HepG2 (cell line): Measurements from ENCODE around the gene KIF26B. TPM values are rescaled to one million over a fixed set of nuclear protein-coding genes. Genes with fewer than 3 reads are reported as not detected.

Experiments used
- ATAC-seq: fragments of 200-7000 bp; cut with Tn5 transposase; 3 replicates; pipeline ENCODE4 v1.9.1; 2020; ENCODE audit warnings: mild to moderate bottlenecking, moderate library complexity
- BruUV-seq: library from RNA; stranded (reverse); fragments of 400-500 nt; replicated peaks from 2 replicates; lab custom pipeline; 2021; lab: Mats Ljungman, UMichigan
- CTCF ChIA-PET: fragments of 300-600 bp; formaldehyde crosslinking; extraction: SDS; loops from one replicate; lab custom pipeline; 2021; ENCODE audit warnings: low total read pairs, inconsistent platforms, low intra/inter-chr PET ratio; lab: Yijun Ruan, JAX
- POLR2A ChIA-PET: fragments of 350-600 bp; sonication (Branson Sonifier 250); formaldehyde crosslinking; loops from one replicate; lab custom pipeline; 2020; ENCODE audit warnings: antibody characterized with exemption, inconsistent platforms; lab: Yijun Ruan, JAX
- DNase-seq: peaks from one replicate; pipeline ENCODE4 v3.0.0-alpha.2; 2015; ENCODE audit warnings: low spot score
- FAIRE-seq: peaks from 3 replicates; lab custom pipeline; 2011; peaks lifted over from hg19 to GRCh38; lab: Jason Lieb, UNC
- H2AFZ ChIP-seq: one replicate; pipeline ENCODE4 v1.6.1; 2011; ENCODE audit warnings: low read length, inconsistent platforms
- H3K27ac ChIP-seq: fragments of 300-600 bp; 3 replicates; pipeline ENCODE4 v1.8.0; 2011; ENCODE audit warnings: mixed run types, mild to moderate bottlenecking, mixed read lengths, low read length, inconsistent platforms; ENCODE audit not compliant: insufficient read depth; ENCODE audit errors: extremely low read length
- H3K27me3 ChIP-seq, 2 experiments: fragments of 200-600 bp in 1 of 2; 2 replicates in 1 of 2; 3 replicates in 1 of 2; pipeline versions ENCODE4 v1.6.0 to v1.8.0; 2011; ENCODE audit warnings: low read length in 2 of 2, mild to moderate bottlenecking in 2 of 2, moderate library complexity in 2 of 2, inconsistent platforms in 1 of 2; ENCODE audit not compliant: insufficient read depth in 2 of 2, control insufficient read depth in 1 of 2
- H3K36me3 ChIP-seq, 2 experiments: fragments of 200-600 bp in 1 of 2; replicated peaks in 1 of 2; 2 replicates in 1 of 2; 3 replicates in 1 of 2; pipeline versions ENCODE4 v1.5.1 to v1.8.0; 2011; ENCODE audit warnings: low read length in 2 of 2, inconsistent platforms in 1 of 2; ENCODE audit not compliant: insufficient read depth in 2 of 2, control insufficient read depth in 1 of 2
- H3K4me1 ChIP-seq: 2 replicates; pipeline ENCODE4 v1.5.1; 2012; ENCODE audit warnings: low read length, inconsistent platforms; ENCODE audit not compliant: insufficient read depth
- H3K4me2 ChIP-seq: 2 replicates; pipeline ENCODE4 v1.6.0; 2011; ENCODE audit warnings: low read depth, low read length, inconsistent platforms
- H3K4me3 ChIP-seq, 3 experiments: fragments of 200-600 bp in 1 of 3; sonication (generic), shearing (Covaris generic) in 1 of 3; replicated peaks in 1 of 3; 2 replicates each; pipeline ENCODE4 v1.5.1; 2011 to 2016; ENCODE audit warnings: low read length in 3 of 3, inconsistent platforms in 2 of 3, low read depth in 2 of 3, mild to moderate bottlenecking in 2 of 3, control low read depth in 1 of 3, mixed read lengths in 1 of 3; ENCODE audit not compliant: insufficient read depth in 1 of 3
- H3K79me2 ChIP-seq: one replicate; pipeline ENCODE4 v1.6.1; 2011; ENCODE audit warnings: low read length, inconsistent platforms; ENCODE audit not compliant: insufficient read depth
- H3K9ac ChIP-seq: 2 replicates; pipeline ENCODE4 v1.6.0; 2011; ENCODE audit warnings: mild to moderate bottlenecking, low read depth, low read length, inconsistent platforms; ENCODE audit not compliant: insufficient read depth
- H3K9me3 ChIP-seq: 2 replicates; pipeline ENCODE4 v1.5.1; 2012; ENCODE audit warnings: mild to moderate bottlenecking, low read length
- H4K20me1 ChIP-seq: 2 replicates; pipeline ENCODE4 v1.6.0; 2011; ENCODE audit warnings: inconsistent platforms, mild to moderate bottlenecking, low read length, moderate library complexity; ENCODE audit not compliant: insufficient read depth
- CERS6 ChIP-seq: sonication (generic); formaldehyde crosslinking; IDR thresholded peaks from 2 replicates; pipeline ENCODE4 v1.5.0; 2020; ENCODE audit warnings: missing genetic modification reagents
- E2F5 ChIP-seq: sonication (generic); formaldehyde crosslinking; conservative IDR thresholded peaks from 2 replicates; pipeline ENCODE4 v1.4.0; 2020; ENCODE audit warnings: missing genetic modification reagents
- GLMP ChIP-seq: sonication (generic); formaldehyde crosslinking; IDR thresholded peaks from 2 replicates; pipeline ENCODE4 v1.9.0; 2021; ENCODE audit warnings: missing genetic modification reagents, mild to moderate bottlenecking, borderline replicate concordance
- HNF4A ChIP-seq: sonication (generic); formaldehyde crosslinking; IDR thresholded peaks from 2 replicates; pipeline ENCODE4 v1.4.0; 2020; ENCODE audit warnings: missing genetic modification reagents
- HNRNPUL1 ChIP-seq: fragments of 200-400 bp; formaldehyde crosslinking; IDR thresholded peaks from 2 replicates; pipeline ENCODE4 v1.6.1; 2017; ENCODE audit warnings: low read depth, mild to moderate bottlenecking, low read length, moderate library complexity
- KLF6 ChIP-seq: IDR thresholded peaks from 2 replicates; pipeline ENCODE4 v1.8.0; 2016; ENCODE audit warnings: missing biosample characterization, missing genetic modification reagents
- NFAT5 ChIP-seq: sonication (generic); formaldehyde crosslinking; IDR thresholded peaks from 2 replicates; pipeline ENCODE4 v1.4.0; 2020; ENCODE audit warnings: missing genetic modification reagents
- TSC22D2 ChIP-seq: sonication (generic); formaldehyde crosslinking; IDR thresholded peaks from 2 replicates; pipeline ENCODE4 v1.5.1; 2020; ENCODE audit warnings: missing genetic modification reagents, mild to moderate bottlenecking, borderline replicate concordance
- WGBS: methylation state at CpG from one replicate; pipeline ENCODE4 v1.1.6; 2017; ENCODE audit warnings: low lambda C conversion rate; 5-methylcytosine and 5-hydroxymethylcytosine counted together
- in situ Hi-C: cut with HindIII; loops from 2 replicates; pipeline ENCODE4 v1.10.0; 2017; ENCODE audit warnings: low pct_unique_long_range_greater_than_20kb; ENCODE audit not compliant: extremely low pct_ligation_motif_present
- intact Hi-C: fragments of 100-400 bp; cut with micrococcal nuclease; formaldehyde crosslinking; loops from one replicate; pipeline ENCODE4 v1.10.0; 2022; ENCODE audit not compliant: unreplicated experiment
- polyA plus RNA-seq, 8 experiments: library from polyadenylated mRNA; depleted of rRNA in 3 of 8; stranded (reverse) in 7 of 8; unstranded in 1 of 8; fragments of >200 nt; fragmentation: Illumina TruSeq in 4 of 8; extraction: Trizol in 4 of 8; gene quantifications; 2 replicates each; pipeline versions ENCODE4 v1.2.1 to v1.2.3, GENCODE V29; 2011 to 2016; ENCODE audit warnings: low read depth in 4 of 8, missing spikeins in 1 of 8, mixed read lengths in 1 of 8; ENCODE audit not compliant: insufficient read depth in 1 of 8
- total RNA-seq, 5 experiments: library from RNA; depleted of rRNA; stranded (reverse); fragments of >200 nt; fragmentation: Illumina TruSeq; extraction: Trizol; gene quantifications; 2 replicates each; pipeline ENCODE4 v1.2.3, GENCODE V29; 2016; ENCODE audit warnings: low read depth in 1 of 5

The KIF26B gene
- total and polyA plus RNA-seq, 2 of the 13 experiments (the other 11 are each of a cell fraction or from before 2014, with no cell fraction given) = 0.08 to 0.09 TPM

GRCh38 chr1:245148861-245149260 is 5.9 kb upstream of the KIF26B start:
- 61% methylated on average over 9 of the region's 9 CpGs for WGBS
- no peak for ATAC-seq
- no peak overlapping the region for H2AFZ ChIP-seq
- no peak overlapping the region for H3K4me2 ChIP-seq
- no peak for FAIRE-seq
- no peak overlapping the region for H3K9ac ChIP-seq
- ChIA-PET CTCF (no interaction called here), POLR2A (no interaction called here)
- TF ChIP-seq NFAT5 (CRISPR knock-in tag) (no peak), E2F5 (CRISPR knock-in tag) (no peak), HNF4A (no peak), GLMP (CRISPR knock-in tag) (no peak), TSC22D2 (CRISPR knock-in tag) (no peak), KLF6 (CRISPR knock-in tag) (no peak), HNRNPUL1 (no peak), CERS6 (CRISPR knock-in tag) (no peak)
- H3K9me3 ChIP-seq = no peaks in the 10 kb centered on the region
- H3K27ac ChIP-seq = no peak overlapping the region
- peaks cover 6 to 20% of the 10 kb centered on the region in 2 experiments for H3K27me3 ChIP-seq
- H3K79me2 ChIP-seq = no peaks in the 10 kb centered on the region
- DNase-seq = no peak
- in situ Hi-C loops (no loop called here), intact Hi-C loops (no loop called here)
- H4K20me1 ChIP-seq = no peaks in the 10 kb centered on the region
- no TSS peak for BruUV-seq
- no peak overlapping the region for H3K4me3 ChIP-seq
- peaks cover 19% of the 10 kb centered on the region for H3K4me1 ChIP-seq
- H3K36me3 ChIP-seq = no peaks in the 10 kb centered on the region
